GM23338 (cell line): ENCODE measurements around the gene ZRANB2. TPM values are rescaled to one million over a fixed set of nuclear protein-coding genes. Genes with fewer than 3 reads are reported as not detected.

ENCODE experiments used
- ATAC-seq: fragments of 200-7000 bp; cut with Tn5 transposase; 3 replicates; pipeline ENCODE4 v1.9.1; 2020
- DNase-seq: peaks from one replicate; pipeline ENCODE4 v3.0.0-alpha.2; 2015; ENCODE audit warnings: low spot score
- H2AFZ ChIP-seq: fragments of 200-600 bp; sonication (generic); 2 replicates; pipeline ENCODE4 v1.8.0; 2016; ENCODE audit warnings: antibody characterized with exemption, mild to moderate bottlenecking, moderate library complexity
- H3F3A ChIP-seq: fragments of 200-600 bp; sonication (generic); replicated peaks from 2 replicates; pipeline ENCODE4 v1.8.0; 2017; ENCODE audit warnings: antibody characterized with exemption, mixed run types, low read depth
- H3K27ac ChIP-seq: fragments of 200-600 bp; sonication (generic); 2 replicates; pipeline ENCODE4 v1.6.1; 2016; ENCODE audit warnings: low read depth
- H3K27me3 ChIP-seq: fragments of 200-600 bp; sonication (generic); 2 replicates; pipeline ENCODE4 v1.8.0; 2016; ENCODE audit warnings: mild to moderate bottlenecking, mixed run types, moderate library complexity; ENCODE audit not compliant: insufficient read depth
- H3K36me3 ChIP-seq: fragments of 200-600 bp; sonication (generic); 2 replicates; pipeline ENCODE4 v1.8.0; 2016; ENCODE audit warnings: mild to moderate bottlenecking; ENCODE audit not compliant: insufficient read depth
- H3K4me1 ChIP-seq: fragments of 200-600 bp; sonication (generic); 2 replicates; pipeline ENCODE4 v1.8.0; 2016; ENCODE audit warnings: mild to moderate bottlenecking, moderate library complexity; ENCODE audit not compliant: insufficient read depth
- H3K4me2 ChIP-seq: fragments of 200-600 bp; sonication (generic); 2 replicates; pipeline ENCODE4 v1.7.1; 2017; ENCODE audit warnings: mixed run types
- H3K4me3 ChIP-seq: fragments of 200-600 bp; sonication (generic); 2 replicates; pipeline ENCODE4 v1.6.1; 2016; ENCODE audit warnings: mixed run types
- H3K79me2 ChIP-seq: fragments of 200-600 bp; sonication (generic); replicated peaks from 2 replicates; pipeline ENCODE4 v1.8.0; 2017; ENCODE audit warnings: mild to moderate bottlenecking; ENCODE audit not compliant: insufficient read depth
- H3K9me2 ChIP-seq: fragments of 200-600 bp; sonication (generic); 2 replicates; pipeline ENCODE4 v1.8.0; 2017; ENCODE audit not compliant: insufficient read depth
- H4K20me1 ChIP-seq: fragments of 200-600 bp; sonication (generic); replicated peaks from 2 replicates; pipeline ENCODE4 v1.8.0; 2017; ENCODE audit warnings: mild to moderate bottlenecking; ENCODE audit not compliant: insufficient read depth
- H3K27ac Mint-ChIP-seq: 2 replicates; pipeline ENCODE4 v1.8.0; 2020; ENCODE audit warnings: inconsistent platforms, mild to moderate bottlenecking, moderate library complexity, mixed read lengths
- H3K27me3 Mint-ChIP-seq: 3 replicates; pipeline ENCODE4 v1.8.0; 2022; ENCODE audit warnings: low read depth, mild to moderate bottlenecking, moderate library complexity, mixed read lengths, inconsistent platforms; ENCODE audit not compliant: insufficient read depth, poor library complexity
- H3K36me3 Mint-ChIP-seq: 3 replicates; pipeline ENCODE4 v1.8.0; 2021; ENCODE audit warnings: low read depth, mild to moderate bottlenecking, inconsistent platforms, moderate library complexity, mixed read lengths
- H3K4me1 Mint-ChIP-seq: 3 replicates; pipeline ENCODE4 v1.8.0; 2020; ENCODE audit warnings: mild to moderate bottlenecking, inconsistent platforms, mixed read lengths
- H3K4me3 Mint-ChIP-seq: 3 replicates; pipeline ENCODE4 v1.8.0; 2021; ENCODE audit warnings: moderate library complexity, mild to moderate bottlenecking, inconsistent platforms, mixed read lengths
- H3K9me3 Mint-ChIP-seq: 3 replicates; pipeline ENCODE4 v1.8.0; 2020; ENCODE audit warnings: moderate library complexity, mild to moderate bottlenecking, inconsistent platforms, mixed read lengths
- EZH2 ChIP-seq: fragments of 200-600 bp; sonication (generic); IDR thresholded peaks from one replicate; pipeline ENCODE4 v1.8.0; 2017; ENCODE audit warnings: antibody characterized with exemption, mild to moderate bottlenecking, low read depth; ENCODE audit not compliant: unreplicated experiment
- JUNB ChIP-seq: IDR thresholded peaks from one replicate; pipeline ENCODE4 v1.6.1; 2016; ENCODE audit warnings: antibody characterized with exemption; ENCODE audit not compliant: unreplicated experiment
- polyA plus RNA-seq: library from polyadenylated mRNA; unstranded; fragments of >200 nt; fragmentation: Nextera tagmentation; extraction: Ambion mirVana; gene quantifications from 2 replicates; pipeline ENCODE4 v1.2.1, GENCODE V29; 2016
- total RNA-seq: library from RNA; depleted of rRNA; stranded (reverse); fragments of >200 nt; shearing (Covaris generic); gene quantifications from 2 replicates; pipeline ENCODE4 v1.2.3, GENCODE V29; 2014
- TF ChIP-seq, protein P1 (sequence below), 2 experiments: fragments of 200-600 bp in 1 of 2; sonication (generic) in 1 of 2; conservative IDR thresholded peaks; 2 replicates each; pipeline versions ENCODE4 v1.5.1 to v1.6.1; 2016 to 2017; ENCODE audit warnings: antibody characterized with exemption in 2 of 2, low read depth in 2 of 2, mild to moderate bottlenecking in 2 of 2, moderate library complexity in 1 of 2

The ZRANB2 gene
- total and polyA plus RNA-seq, 2 experiments from 2014 or later: 84.9 to 170 TPM

DNA sequence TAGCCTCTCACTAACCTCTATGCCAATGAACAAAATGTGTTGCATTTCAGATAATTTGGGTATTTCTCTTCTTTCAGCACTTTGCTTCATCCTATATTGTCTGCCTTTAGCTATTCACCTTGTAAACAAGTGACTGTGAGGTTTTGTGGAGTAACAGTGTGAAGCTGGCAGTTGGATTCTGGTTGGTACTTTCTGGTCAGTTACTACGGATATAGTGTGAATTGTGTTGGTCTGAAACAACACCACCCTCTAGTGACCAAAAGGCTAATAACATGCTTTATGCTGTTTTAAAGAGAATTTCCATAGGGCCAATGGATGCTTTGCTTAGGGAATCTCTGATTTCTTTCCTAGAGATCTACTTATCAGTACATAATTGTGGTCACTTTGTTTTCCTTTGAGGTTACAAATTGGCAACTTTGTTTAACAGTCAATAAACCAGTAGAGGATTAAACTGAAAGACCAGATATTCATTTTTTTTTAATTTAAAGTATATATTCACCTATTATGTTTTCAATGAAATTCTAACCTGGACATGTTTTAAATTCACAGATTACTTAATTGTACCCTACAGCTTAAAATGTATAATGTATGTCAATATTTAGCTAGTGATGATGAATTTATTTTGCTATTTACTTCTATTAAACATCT, 30.8 kb downstream of the ZRANB2 start:
- Histone ChIP-seq H3K36me3 (no peaks in the 10 kb centered on the region), H3K4me1 (peaks cover 9% of the 10 kb centered on the region; the same call in 1 of the 2 replicates), H3K4me2 (no peak overlapping the region), H3K27ac (no peak overlapping the region), H3F3A (no peaks in the 10 kb centered on the region), H3K27me3 (peaks cover 31% of the 10 kb centered on the region), H3K9me2 (no peaks in the 10 kb centered on the region), H3K79me2 (no peaks in the 10 kb centered on the region), H2AFZ (no peak overlapping the region), H4K20me1 (no peaks in the 10 kb centered on the region), H3K4me3 (no peak overlapping the region)
- DNase-seq (peak; percentile 86), ATAC-seq (peak; percentile 2; the same call in 2 of the 3 replicates)
- TF ChIP-seq JUNB: no peak
- TF ChIP-seq, protein P1, sequence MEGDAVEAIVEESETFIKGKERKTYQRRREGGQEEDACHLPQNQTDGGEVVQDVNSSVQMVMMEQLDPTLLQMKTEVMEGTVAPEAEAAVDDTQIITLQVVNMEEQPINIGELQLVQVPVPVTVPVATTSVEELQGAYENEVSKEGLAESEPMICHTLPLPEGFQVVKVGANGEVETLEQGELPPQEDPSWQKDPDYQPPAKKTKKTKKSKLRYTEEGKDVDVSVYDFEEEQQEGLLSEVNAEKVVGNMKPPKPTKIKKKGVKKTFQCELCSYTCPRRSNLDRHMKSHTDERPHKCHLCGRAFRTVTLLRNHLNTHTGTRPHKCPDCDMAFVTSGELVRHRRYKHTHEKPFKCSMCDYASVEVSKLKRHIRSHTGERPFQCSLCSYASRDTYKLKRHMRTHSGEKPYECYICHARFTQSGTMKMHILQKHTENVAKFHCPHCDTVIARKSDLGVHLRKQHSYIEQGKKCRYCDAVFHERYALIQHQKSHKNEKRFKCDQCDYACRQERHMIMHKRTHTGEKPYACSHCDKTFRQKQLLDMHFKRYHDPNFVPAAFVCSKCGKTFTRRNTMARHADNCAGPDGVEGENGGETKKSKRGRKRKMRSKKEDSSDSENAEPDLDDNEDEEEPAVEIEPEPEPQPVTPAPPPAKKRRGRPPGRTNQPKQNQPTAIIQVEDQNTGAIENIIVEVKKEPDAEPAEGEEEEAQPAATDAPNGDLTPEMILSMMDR (conservative IDR thresholded peaks at IDR 0.05; ENCODE audit: low read depth in 2 of 2): peak; percentile 80 to 81
- no peak overlapping the region for H3K4me3 Mint-ChIP-seq
- H3K27ac Mint-ChIP-seq: no peak overlapping the region
- H3K36me3 Mint-ChIP-seq: no peaks in the 10 kb centered on the region
- peaks cover 29% of the 10 kb centered on the region for H3K27me3 Mint-ChIP-seq
- H3K9me3 Mint-ChIP-seq: no peaks in the 10 kb centered on the region; the same call in 2 of the 3 replicates
- peaks cover 7% of the 10 kb centered on the region; the same call in 2 of the 3 replicates for H3K4me1 Mint-ChIP-seq

DNA sequence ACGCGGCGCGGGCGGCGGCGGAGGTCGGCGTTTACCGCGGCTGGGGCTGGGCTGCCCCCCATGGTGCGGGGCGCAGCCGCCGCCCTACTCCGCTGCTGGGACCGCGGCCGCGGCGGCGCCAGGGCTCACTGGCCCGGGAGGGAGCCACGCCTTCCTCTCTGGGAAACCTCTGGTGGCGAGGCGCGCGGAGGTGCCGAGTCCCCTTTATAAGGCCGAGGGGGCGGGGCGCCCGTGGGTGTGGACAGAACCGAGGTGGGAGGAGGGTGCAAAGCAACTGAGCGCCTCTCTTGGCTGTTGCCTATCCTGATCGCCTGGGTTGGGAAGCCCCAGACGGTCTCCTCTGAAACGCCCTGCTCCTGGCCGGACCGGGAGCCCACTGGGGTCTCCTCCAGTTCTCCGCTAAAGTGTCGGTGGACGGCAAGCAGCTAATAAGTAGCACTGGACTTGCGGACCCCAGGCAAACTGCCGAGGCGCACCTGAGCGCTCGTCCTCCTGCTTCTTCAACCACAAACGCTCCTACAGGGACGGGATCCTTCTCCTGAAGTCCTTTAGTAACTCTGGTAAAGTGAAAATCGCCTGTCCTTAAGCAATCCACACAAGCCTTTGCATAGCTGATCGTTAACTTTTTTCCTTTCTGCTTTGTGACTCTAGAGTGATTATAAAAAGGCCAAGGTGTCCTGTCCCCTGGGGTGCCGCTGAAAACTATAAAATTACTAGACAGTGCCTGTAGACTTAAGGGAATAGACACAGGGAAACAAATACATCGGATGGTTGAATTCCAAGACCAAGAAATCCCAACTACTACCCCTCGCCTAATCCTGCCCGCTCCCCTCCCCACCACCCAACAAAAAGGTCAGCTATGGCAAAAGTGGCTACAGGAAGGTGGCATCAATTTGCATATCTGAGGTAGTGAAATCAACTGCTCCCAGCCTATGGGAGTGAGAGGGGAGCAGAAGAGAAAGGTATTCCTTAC, 32.9 kb downstream of the ZRANB2 start, which contains the start of gene PTGER3:
PTGER3 (minus strand) TSS at position 182 of the 973 bp plus-strand sequence. CDS start 239 bp downstream, outside the sequence.
- Histone ChIP-seq H3F3A (no peaks in the 10 kb centered on the region), H3K4me3 (peak within 1 kb of the TSS; percentile 69), H3K4me1 (peaks cover 9% of the 10 kb centered on the region; the same call in 1 of the 2 replicates), H3K36me3 (no peaks in the 10 kb centered on the region), H4K20me1 (no peaks in the 10 kb centered on the region), H2AFZ (peak within 1 kb of the TSS; percentile 97), H3K4me2 (peak within 1 kb of the TSS; percentile 89), H3K27ac (no peak within 1 kb of the TSS), H3K79me2 (no peaks in the 10 kb centered on the region), H3K9me2 (no peaks in the 10 kb centered on the region), H3K27me3 (peaks cover 31% of the 10 kb centered on the region)
- Mint-ChIP-seq H3K9me3 (no peaks in the 10 kb centered on the region; the same call in 2 of the 3 replicates), H3K4me1 (peaks cover 7% of the 10 kb centered on the region; the same call in 2 of the 3 replicates), H3K36me3 (no peaks in the 10 kb centered on the region), H3K27ac (no peak within 1 kb of the TSS), H3K4me3 (peak within 1 kb of the TSS; percentile 77), H3K27me3 (peaks cover 27% of the 10 kb centered on the region)
- peak; percentile 80 for DNase-seq
- peak; percentile 82 for ATAC-seq
- peak; percentile 39 for TF ChIP-seq EZH2
- TF ChIP-seq, protein P1 (conservative IDR thresholded peaks at IDR 0.05; ENCODE audit: low read depth in 2 of 2): no peak
